Ishikawa (cell line): ENCODE results near the gene RAI1.

Experiments used
- CEBPB ChIP-seq: IDR thresholded peaks from 2 replicates; pipeline ENCODE4 v1.6.1; 2012
- CREB1 ChIP-seq: IDR thresholded peaks from 2 replicates; pipeline ENCODE4 v1.6.1; 2012; ENCODE audit warnings: low read depth
- EGR1 ChIP-seq: IDR thresholded peaks from 2 replicates; pipeline ENCODE4 v1.6.1; 2012
- EP300 ChIP-seq: IDR thresholded peaks from 2 replicates; pipeline ENCODE4 v1.6.1; 2012; ENCODE audit warnings: borderline replicate concordance
- FOXM1 ChIP-seq: IDR thresholded peaks from 2 replicates; pipeline ENCODE4 v1.6.1; 2012; ENCODE audit warnings: low read depth, borderline replicate concordance
- NFIC ChIP-seq: IDR thresholded peaks from 2 replicates; pipeline ENCODE4 v1.6.1; 2012
- RAD21 ChIP-seq: IDR thresholded peaks from 2 replicates; pipeline ENCODE4 v1.6.1; 2012; ENCODE audit warnings: low read depth
- TAF1 ChIP-seq: IDR thresholded peaks from 2 replicates; pipeline ENCODE4 v1.6.1; 2012; ENCODE audit warnings: low read depth, mild to moderate bottlenecking
- TCF12 ChIP-seq: IDR thresholded peaks from 2 replicates; pipeline ENCODE4 v1.6.1; 2012; ENCODE audit warnings: low read depth
- TEAD4 ChIP-seq: IDR thresholded peaks from 2 replicates; pipeline ENCODE4 v1.6.1; 2012
- YY1 ChIP-seq: IDR thresholded peaks from 2 replicates; pipeline ENCODE4 v1.6.1; 2012; ENCODE audit warnings: low read depth
- ZBTB7A ChIP-seq: IDR thresholded peaks from 2 replicates; pipeline ENCODE4 v1.6.1; 2012; ENCODE audit warnings: low read depth
- TF ChIP-seq, protein P1 (sequence below): IDR thresholded peaks from 2 replicates; pipeline ENCODE4 v1.6.1; 2012
- TF ChIP-seq, protein P2 (sequence below): IDR thresholded peaks from 2 replicates; pipeline ENCODE4 v1.6.1; 2012
- TF ChIP-seq, protein P3 (sequence below): IDR thresholded peaks from 2 replicates; pipeline ENCODE4 v1.6.1; 2012; ENCODE audit warnings: low read depth, mild to moderate bottlenecking

RAI1 gene

DNA sequence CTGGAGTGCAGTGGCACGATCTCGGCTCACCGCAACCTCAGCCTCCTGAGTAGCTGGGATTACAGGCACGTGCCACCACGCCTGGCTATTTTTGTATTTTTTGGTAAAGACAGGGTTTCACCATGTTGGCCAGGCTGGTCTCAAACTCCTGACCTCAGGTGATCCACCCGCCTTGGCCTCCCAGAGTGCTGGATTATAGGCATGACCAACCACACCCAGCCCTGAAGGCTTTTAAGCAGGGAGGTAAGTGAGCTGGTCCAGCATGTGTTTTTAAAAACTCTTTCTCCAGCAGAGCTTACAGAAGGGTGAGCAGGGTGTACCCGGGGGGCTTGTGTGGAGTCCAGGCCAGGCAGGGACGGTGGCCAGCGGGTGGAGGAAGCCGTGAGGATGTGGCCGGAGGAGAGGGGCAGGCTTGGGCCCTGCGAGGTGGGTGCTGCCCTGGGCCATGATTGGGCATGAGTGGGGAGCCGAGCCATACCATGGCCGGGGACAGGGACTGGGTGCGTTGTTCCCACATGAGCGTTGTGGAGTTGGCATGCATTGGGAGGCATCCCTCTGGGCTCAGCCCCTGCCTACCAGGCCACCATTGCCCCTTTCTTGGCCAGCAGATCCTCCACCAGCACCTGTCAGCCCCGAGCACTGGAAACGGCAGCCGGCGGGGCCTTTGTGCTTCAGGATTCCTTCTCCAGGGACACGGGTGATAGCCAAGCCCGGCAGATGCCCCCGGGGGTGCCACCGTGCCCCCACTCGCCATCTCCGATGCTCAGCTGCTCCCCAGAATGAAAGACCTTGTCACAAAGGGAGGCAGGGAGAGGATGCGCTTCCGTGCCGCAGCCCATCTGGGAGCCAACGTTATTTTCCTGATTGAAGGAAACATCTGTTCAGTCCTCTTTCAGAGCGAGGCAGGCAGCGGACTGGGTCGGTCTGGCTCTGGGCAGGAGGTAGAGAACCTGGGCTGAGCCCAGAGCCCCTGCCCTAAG lies 64.5 kb downstream of the RAI1 start:
- TF ChIP-seq, protein P1, sequence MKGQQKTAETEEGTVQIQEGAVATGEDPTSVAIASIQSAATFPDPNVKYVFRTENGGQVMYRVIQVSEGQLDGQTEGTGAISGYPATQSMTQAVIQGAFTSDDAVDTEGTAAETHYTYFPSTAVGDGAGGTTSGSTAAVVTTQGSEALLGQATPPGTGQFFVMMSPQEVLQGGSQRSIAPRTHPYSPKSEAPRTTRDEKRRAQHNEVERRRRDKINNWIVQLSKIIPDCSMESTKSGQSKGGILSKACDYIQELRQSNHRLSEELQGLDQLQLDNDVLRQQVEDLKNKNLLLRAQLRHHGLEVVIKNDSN: no peak
- TF ChIP-seq EGR1: no peak
- TF ChIP-seq ZBTB7A: no peak
- TF ChIP-seq TCF12: no peak
- TF ChIP-seq, protein P2, sequence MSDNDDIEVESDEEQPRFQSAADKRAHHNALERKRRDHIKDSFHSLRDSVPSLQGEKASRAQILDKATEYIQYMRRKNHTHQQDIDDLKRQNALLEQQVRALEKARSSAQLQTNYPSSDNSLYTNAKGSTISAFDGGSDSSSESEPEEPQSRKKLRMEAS: no peak

DNA sequence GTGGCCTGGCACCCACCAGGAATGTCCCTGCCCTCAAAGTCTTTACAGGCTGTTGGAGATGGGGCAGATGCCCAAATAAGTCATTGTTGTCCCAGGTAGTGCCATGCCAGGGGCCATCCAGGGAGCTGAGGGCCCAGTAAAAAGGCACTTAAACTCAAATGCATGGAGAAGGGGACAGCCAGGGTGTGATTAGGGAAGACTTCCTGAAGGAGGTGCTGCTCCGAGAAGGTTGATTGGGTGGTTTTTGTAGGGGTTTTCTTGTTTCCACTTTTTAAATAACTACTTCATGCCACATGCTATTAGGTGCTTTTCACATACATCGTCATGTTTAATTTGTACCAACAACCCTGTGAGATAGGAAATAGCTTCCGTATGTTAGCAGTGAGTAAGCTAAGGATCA lies 66.9 kb downstream of the RAI1 start:
- TF ChIP-seq CEBPB (no peak), YY1 (no peak), RAD21 (no peak), TAF1 (no peak)

DNA sequence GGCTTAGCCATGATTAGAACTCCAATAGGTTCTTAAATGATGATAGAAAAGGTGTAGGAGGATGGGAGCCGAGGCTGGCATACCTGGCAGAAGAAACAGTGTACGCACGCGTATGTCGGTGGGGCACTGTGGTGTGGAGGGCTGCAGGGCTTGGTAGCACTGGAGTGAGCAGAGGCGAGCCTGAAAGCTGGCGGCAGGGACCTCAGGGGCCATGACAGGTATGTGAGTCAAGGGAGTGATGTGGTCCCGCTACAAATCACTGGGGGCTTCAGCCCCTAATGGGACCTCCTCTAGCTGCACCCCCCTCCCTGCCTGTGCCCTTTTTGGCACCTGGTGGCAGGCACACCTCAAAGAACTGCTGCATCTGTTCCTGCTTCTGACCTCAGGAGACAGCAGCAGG lies 67.3 kb downstream of the RAI1 start:
- TF ChIP-seq EGR1 (no peak), TEAD4 (no peak), TCF12 (no peak), NFIC (no peak), ZBTB7A (no peak), YY1 (no peak), CREB1 (no peak), TAF1 (no peak), RAD21 (no peak), CEBPB (no peak), EP300 (no peak), FOXM1 (no peak)
- TF ChIP-seq, protein P1: no peak
- TF ChIP-seq, protein P2: no peak
- TF ChIP-seq, protein P3, sequence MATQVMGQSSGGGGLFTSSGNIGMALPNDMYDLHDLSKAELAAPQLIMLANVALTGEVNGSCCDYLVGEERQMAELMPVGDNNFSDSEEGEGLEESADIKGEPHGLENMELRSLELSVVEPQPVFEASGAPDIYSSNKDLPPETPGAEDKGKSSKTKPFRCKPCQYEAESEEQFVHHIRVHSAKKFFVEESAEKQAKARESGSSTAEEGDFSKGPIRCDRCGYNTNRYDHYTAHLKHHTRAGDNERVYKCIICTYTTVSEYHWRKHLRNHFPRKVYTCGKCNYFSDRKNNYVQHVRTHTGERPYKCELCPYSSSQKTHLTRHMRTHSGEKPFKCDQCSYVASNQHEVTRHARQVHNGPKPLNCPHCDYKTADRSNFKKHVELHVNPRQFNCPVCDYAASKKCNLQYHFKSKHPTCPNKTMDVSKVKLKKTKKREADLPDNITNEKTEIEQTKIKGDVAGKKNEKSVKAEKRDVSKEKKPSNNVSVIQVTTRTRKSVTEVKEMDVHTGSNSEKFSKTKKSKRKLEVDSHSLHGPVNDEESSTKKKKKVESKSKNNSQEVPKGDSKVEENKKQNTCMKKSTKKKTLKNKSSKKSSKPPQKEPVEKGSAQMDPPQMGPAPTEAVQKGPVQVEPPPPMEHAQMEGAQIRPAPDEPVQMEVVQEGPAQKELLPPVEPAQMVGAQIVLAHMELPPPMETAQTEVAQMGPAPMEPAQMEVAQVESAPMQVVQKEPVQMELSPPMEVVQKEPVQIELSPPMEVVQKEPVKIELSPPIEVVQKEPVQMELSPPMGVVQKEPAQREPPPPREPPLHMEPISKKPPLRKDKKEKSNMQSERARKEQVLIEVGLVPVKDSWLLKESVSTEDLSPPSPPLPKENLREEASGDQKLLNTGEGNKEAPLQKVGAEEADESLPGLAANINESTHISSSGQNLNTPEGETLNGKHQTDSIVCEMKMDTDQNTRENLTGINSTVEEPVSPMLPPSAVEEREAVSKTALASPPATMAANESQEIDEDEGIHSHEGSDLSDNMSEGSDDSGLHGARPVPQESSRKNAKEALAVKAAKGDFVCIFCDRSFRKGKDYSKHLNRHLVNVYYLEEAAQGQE: no peak

DNA sequence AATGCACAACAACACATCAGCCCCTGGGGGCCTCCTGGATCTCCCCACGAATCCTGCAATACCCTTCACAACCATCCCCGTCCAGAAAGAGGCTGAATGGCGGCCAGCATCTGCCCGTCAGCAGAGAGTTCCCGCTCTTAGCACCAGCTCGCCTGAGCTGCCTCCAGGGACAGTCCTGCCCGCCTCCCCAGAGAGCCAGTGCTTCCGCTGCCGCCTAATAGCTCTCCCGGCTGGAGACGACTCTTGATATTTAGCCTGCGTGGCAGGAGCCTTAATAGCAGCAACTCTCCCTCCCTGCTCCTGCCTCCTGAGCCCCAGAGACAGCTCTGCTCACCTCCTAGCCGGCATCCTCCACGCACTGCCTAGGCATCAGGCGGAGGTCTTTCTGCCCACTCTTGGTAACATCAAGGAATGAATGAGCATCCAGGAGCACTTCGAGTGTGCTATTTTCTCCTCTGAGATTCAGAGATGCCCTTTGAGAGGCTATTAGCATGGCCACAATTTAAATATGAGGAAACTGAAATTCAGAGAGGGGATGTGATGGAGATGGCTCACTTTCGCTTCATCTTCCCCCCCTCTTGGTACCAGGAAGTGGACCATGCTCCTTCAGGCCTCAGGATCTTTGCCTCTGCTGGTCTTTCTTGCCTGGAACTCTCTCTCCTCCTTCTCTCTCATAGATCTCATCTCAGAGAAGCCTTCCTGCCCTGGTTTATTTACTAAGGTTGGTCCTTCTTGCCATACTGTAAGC lies 67.9 kb downstream of the RAI1 start:
- TF ChIP-seq TCF12 (no peak), EGR1 (no peak), TEAD4 (no peak), YY1 (no peak), ZBTB7A (no peak), NFIC (no peak), CEBPB (no peak), RAD21 (no peak)
- TF ChIP-seq, protein P1: no peak
- TF ChIP-seq, protein P3: no peak

DNA sequence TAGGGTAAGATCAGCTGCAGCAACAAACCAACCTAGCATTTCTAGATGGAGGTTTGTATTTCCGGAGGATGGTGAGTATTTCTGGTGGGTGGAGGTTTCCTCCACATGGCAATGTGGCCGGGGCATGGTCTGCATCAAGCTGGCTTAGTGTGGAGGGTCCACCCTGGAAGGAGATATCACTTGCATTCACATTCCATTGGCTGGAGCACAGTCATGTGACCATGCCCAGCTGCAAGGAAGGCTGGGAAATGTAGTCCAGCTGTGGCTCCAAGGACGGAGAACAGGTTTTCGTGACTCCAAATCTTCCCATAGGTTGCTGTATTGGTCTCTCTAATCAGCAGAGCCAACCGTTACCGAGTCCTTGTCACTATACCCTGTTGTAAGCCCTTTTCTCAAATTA lies 68.7 kb downstream of the RAI1 start:
- TF ChIP-seq, protein P1: peak; percentile 98
- no peak for TF ChIP-seq TEAD4
- no peak for TF ChIP-seq RAD21
